ENCODE measurements around the gene IKBKE.

The IKBKE gene

GRCh38 chr1:206451134-206451686 is 19.1 kb upstream of the IKBKE start:
- no peak overlapping the region for H3K4me3 ChIP-seq (replicated peaks; ENCODE audit: low read depth, low read length)
- TF ChIP-seq, protein P1, sequence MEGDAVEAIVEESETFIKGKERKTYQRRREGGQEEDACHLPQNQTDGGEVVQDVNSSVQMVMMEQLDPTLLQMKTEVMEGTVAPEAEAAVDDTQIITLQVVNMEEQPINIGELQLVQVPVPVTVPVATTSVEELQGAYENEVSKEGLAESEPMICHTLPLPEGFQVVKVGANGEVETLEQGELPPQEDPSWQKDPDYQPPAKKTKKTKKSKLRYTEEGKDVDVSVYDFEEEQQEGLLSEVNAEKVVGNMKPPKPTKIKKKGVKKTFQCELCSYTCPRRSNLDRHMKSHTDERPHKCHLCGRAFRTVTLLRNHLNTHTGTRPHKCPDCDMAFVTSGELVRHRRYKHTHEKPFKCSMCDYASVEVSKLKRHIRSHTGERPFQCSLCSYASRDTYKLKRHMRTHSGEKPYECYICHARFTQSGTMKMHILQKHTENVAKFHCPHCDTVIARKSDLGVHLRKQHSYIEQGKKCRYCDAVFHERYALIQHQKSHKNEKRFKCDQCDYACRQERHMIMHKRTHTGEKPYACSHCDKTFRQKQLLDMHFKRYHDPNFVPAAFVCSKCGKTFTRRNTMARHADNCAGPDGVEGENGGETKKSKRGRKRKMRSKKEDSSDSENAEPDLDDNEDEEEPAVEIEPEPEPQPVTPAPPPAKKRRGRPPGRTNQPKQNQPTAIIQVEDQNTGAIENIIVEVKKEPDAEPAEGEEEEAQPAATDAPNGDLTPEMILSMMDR (IDR thresholded peaks at IDR 0.05; ENCODE audit: low read depth, low read length, missing control alignments) = no peak
- no peak for DNase-seq (ENCODE audit: extremely low read depth, low read depth)

DNA sequence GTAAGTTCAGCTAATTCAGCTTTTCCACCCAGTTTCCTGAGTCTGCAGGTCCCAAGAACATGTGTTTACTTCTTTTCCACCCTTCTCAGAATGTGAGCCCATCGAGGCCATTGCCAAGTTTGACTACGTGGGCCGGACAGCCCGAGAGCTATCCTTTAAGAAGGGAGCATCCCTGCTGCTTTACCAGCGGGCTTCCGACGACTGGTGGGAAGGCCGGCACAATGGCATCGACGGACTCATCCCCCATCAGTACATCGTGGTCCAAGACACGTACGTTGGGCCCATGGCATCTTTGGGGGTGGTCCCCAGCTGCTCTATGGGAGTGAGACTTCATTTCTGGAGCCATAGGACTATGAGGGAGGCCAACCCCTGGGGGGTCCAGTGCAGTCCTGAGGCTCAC is 17.2 kb upstream of the IKBKE start:
- DNase-seq (ENCODE audit: extremely low read depth, low read depth) = no peak
- TF ChIP-seq, protein P1 (IDR thresholded peaks at IDR 0.05; ENCODE audit: low read depth, low read length, missing control alignments) = no peak
- H3K4me3 ChIP-seq (replicated peaks; ENCODE audit: low read depth, low read length) = no peak overlapping the region

GRCh38 chr1:206455289-206455665 is 15.0 kb upstream of the IKBKE start:
- H3K4me3 ChIP-seq (replicated peaks; ENCODE audit: low read depth, low read length) = no peak overlapping the region
- TF ChIP-seq, protein P1 (IDR thresholded peaks at IDR 0.05; ENCODE audit: low read depth, low read length, missing control alignments) = no peak
- DNase-seq (ENCODE audit: extremely low read depth, low read depth) = no peak

GRCh38 chr1:206455666-206456344 is 14.5 kb upstream of the IKBKE start:
- TF ChIP-seq, protein P1 (IDR thresholded peaks at IDR 0.05; ENCODE audit: low read depth, low read length, missing control alignments) = no peak
- no peak overlapping the region for H3K4me3 ChIP-seq (replicated peaks; ENCODE audit: low read depth, low read length)
- DNase-seq (ENCODE audit: extremely low read depth, low read depth) = no peak

DNA sequence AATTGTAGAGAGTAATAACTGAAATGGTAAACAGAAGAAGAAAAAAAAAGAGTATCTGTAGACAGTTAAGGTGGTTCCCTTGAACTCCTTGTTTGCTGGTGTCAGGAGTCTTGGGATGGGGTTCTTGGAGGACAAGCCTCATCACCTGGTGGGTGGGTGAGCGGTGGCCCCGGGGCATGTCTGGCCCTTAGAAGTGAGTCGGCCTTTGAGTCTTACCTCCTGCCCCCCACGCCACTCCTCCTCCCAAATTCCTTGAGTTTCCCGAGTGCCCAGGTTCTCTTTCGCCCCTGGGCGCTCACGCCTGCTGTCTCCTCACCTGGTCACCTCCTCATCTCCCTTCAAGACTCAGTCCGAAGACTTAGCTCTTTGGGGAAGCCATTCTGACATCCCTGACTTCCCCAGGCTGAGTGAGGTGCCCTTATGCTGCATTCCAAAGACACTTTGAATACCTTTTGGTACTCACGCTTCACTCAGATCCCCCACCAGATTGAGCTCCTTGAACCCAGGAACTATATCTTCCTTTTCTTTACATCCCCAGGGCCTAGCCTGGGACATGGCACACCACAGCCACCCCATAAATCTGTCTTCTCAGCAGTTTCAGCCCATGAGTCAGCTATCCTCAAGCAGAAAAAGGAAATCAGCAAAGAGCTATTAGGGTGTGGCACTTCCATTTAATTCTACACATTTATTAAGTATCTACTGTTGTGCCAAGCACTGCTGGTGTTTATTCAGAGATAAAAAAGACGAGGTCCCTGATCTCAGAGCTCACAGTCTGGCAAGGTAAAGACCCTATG is 13.5 kb upstream of the IKBKE start:
- TF ChIP-seq, protein P1 (IDR thresholded peaks at IDR 0.05; ENCODE audit: low read depth, low read length, missing control alignments) = no peak
- DNase-seq (ENCODE audit: extremely low read depth, low read depth) = no peak
- H3K4me3 ChIP-seq (replicated peaks; ENCODE audit: low read depth, low read length) = no peak overlapping the region

- no peak for DNase-seq (ENCODE audit: extremely low read depth, low read depth)
- H3K4me3 ChIP-seq (replicated peaks; ENCODE audit: low read depth, low read length) = no peak overlapping the region
- TF ChIP-seq, protein P1 (IDR thresholded peaks at IDR 0.05; ENCODE audit: low read depth, low read length, missing control alignments) = no peak
Observed at GRCh38 chr1:206457408-206458120, 12.7 kb upstream of the IKBKE start.
